Measurements from ENCODE around the gene ERP27.

DNA sequence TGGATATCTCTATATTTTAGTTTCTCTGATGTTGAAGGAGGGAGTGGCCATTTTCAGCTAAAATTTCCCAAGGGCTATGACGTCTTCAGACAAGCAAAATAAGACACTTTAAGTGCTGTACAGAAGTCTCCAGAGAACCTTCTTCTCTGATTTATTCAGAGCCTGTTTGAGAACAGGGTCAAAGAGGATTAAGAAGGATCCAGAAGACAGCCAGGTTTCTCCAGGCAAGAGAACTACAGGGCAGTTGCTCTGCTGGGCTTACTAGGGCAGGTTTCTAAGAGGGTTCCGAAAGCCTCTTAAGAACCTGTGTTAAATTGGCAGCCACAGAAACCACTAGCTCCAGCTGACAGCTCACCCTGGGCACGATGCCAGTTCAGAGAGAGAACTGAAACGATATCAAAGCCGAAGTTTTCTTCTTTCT is 53.9 kb downstream of the ERP27 start:
- peak in 1 of 3 donors; percentile 8 for TF ChIP-seq POLR2A (IDR thresholded peaks at IDR 0.05)
- TF ChIP-seq, protein P1, sequence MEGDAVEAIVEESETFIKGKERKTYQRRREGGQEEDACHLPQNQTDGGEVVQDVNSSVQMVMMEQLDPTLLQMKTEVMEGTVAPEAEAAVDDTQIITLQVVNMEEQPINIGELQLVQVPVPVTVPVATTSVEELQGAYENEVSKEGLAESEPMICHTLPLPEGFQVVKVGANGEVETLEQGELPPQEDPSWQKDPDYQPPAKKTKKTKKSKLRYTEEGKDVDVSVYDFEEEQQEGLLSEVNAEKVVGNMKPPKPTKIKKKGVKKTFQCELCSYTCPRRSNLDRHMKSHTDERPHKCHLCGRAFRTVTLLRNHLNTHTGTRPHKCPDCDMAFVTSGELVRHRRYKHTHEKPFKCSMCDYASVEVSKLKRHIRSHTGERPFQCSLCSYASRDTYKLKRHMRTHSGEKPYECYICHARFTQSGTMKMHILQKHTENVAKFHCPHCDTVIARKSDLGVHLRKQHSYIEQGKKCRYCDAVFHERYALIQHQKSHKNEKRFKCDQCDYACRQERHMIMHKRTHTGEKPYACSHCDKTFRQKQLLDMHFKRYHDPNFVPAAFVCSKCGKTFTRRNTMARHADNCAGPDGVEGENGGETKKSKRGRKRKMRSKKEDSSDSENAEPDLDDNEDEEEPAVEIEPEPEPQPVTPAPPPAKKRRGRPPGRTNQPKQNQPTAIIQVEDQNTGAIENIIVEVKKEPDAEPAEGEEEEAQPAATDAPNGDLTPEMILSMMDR (IDR thresholded peaks at IDR 0.05): no peak

Measured in body of pancreas (tissue), 4 donors.